GM10266 (cell line): ENCODE results near the gene LRIG1.

Experiments
- DNase-seq: peaks from one replicate; pipeline ENCODE4 v3.0.0; 2012; ENCODE audit errors: extremely low spot score
- TF ChIP-seq, protein P1 (sequence below): IDR thresholded peaks from 2 replicates; pipeline ENCODE4 v1.5.1; 2012; ENCODE audit warnings: mild to moderate bottlenecking, low read depth; ENCODE audit not compliant: control insufficient read depth, insufficient read depth; ENCODE audit errors: missing control alignments

The LRIG1 gene

DNA sequence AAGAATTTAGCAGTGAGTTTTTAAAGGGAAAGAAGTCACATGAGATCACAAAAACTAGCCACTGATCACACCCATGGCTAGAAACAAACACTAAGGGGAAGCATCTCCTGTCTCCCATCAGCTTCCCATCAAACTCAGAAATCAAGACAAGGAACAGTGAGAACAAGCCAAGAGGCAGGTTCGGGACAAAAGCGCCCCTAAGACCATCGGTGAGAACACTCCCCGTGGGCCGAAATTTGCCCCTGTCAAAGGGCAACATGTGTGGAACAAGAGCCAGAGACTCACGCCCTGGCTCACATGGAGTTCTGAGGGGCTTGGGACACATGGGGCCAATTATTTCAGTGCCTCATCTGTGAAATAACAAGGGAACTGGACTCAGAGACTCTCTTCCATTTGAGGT, 49.1 kb downstream of the LRIG1 start:
- no peak for DNase-seq
- TF ChIP-seq, protein P1, sequence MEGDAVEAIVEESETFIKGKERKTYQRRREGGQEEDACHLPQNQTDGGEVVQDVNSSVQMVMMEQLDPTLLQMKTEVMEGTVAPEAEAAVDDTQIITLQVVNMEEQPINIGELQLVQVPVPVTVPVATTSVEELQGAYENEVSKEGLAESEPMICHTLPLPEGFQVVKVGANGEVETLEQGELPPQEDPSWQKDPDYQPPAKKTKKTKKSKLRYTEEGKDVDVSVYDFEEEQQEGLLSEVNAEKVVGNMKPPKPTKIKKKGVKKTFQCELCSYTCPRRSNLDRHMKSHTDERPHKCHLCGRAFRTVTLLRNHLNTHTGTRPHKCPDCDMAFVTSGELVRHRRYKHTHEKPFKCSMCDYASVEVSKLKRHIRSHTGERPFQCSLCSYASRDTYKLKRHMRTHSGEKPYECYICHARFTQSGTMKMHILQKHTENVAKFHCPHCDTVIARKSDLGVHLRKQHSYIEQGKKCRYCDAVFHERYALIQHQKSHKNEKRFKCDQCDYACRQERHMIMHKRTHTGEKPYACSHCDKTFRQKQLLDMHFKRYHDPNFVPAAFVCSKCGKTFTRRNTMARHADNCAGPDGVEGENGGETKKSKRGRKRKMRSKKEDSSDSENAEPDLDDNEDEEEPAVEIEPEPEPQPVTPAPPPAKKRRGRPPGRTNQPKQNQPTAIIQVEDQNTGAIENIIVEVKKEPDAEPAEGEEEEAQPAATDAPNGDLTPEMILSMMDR: no peak

DNA sequence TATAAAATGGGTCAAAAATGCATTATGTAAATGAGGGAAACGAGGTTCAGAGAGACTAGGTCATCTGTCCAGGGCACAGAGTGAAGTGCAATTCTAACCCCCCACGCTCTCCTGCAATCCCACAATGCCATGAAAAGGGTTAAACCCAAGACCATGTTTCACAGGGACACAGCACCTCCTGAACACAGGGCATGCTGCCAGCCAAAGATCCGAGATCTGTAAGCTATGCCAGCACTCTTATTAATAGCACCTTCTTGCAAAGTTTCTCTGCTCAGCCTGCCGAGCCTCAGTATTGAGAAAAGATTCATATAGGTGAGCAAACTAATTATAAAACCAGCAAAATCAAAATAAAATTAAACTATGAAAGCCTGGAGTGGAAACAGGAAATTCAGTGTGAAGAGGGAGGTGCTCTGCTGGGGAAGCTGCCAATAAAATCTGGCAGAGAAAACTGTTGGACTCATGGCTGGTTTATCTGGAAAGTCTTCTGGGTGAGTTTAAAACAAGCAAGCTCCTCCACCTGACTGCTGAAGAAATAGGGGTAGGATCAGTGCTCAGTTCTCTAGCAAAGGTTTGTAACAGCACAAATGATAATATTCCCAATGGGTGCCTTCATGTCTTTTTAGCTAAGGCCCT, 50.3 kb downstream of the LRIG1 start:
- TF ChIP-seq, protein P1: no peak
- DNase-seq: no peak

DNA sequence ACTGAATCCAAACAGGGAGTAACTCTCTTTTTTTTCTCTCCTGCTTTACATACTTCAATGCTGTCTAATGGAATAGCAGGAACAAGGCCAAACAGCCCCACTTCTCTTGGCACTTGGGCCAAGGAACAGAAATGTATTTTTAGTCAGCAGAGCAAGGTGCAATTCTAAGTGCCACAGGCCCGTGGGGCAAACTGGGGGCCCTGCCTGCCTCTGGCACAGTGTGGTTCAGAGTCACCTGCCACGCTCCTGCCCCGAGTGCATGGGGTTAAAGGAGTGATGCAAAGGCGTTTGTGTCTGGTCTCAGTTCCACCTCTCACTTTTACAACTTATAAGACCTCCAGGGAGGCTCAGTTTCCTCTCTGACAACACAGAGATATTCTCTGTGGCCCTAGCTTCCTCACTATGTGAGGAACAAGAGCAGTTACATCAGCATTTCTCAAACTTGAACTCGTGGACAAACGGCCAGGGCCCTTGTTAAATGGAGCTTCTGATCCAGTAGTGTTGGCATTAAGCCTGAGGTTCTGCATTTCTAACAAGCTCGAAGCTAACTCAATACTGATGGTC, 51.3 kb downstream of the LRIG1 start:
- TF ChIP-seq, protein P1: no peak
- no peak for DNase-seq

DNA sequence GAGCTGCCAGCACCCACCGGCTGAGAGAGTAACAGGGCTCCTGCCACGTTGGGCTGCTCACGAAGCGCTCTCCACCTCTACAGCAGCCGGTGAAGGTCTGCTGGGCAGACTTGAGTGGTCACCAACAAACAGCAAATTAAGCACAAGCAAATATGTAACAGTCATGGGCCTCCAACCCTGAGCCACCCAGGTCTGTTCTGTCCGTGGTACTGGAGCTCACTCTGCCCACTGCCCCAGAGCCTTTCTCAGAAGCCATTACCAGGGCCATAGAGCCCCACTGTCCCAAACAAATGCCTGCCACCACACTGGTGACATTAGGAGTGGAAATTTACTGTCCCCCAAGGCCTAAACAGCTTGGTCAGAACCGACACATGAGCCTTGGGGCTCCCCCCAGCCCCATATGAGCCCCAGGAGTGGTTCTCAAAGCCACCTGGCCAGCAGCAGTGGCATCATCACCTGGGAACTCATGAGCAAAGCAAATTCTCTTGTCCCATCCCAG, 56.6 kb downstream of the LRIG1 start:
- TF ChIP-seq, protein P1: no peak

DNA sequence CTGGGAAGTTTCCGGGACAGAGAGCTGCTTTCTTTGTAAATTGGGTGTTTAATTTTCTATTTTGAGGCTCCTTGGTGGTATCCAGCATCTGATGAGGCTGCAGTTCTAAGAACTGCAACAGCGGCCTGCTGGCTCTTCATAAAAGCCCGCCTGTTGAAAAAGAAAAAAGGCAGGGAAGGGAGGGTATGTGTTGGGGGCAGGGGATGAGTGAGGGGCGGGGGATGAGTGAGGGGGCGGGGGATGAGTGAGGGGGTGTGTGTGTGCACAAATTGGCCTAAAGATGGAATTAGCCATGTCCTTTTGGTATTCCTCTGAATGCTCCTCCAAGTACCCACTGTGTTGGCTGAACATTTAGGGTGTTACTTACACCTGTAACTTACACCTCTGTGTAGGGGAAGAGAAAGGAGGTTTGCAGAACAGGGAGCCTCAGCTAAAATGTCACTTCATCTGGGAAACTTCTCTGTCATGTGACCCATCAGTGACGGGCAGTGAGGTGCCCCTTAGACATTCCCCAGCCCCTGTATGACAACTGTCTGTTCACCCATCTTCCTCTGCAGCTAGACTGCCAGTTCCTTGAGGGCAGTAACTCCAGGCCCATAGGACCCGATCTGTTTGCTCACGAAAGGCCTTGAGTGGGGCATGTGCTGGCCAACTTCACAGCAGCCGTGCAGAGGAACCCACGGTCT, 57.6 kb downstream of the LRIG1 start:
- no peak for DNase-seq
- TF ChIP-seq, protein P1: no peak

More for the DNA sequence above, 56.6 kb downstream of the LRIG1 start:
- DNase-seq: no peak

DNA sequence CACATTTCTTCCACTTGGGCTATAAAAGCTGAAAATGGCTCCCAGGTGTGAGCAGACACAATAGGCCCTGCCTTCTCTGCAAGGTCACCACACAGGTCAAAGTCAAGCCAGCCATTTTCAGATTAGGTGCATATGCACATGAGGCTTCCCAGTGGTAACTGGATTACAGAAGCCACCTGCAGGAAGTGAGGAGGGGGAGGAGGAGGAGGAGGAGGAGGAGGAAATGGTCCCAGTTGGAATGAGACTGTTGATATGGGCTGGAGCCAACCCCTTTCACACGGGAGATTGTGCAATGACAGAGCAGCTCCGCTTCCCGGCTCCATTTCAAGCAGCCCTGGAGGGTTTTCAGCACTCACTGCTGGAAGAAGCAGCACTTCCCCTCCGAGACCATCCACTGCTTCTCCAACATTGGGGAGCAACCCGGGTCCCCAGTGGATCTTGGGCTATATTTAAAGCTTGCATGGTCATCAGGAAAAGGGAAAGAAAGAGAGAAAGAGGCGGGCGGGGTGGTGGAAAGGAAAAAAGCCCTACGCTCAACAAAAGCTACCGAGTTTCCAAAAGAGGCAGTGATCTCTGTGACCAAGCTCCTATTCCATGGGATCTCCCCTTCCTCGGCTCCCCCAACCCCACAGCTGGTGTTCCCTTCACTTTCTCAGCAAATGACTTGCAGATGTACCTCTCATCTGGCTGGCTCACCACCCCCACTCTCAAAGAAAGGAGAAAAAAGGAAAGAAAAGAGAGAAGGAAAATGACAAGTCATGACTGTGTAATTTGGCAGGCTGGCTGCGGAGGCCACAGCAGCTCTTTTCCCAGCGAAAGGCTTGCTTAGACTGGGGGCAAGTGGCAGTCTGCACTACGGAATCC, 58.3 kb downstream of the LRIG1 start:
- TF ChIP-seq, protein P1: no peak
- DNase-seq: no peak
